Measurements from ENCODE around the gene CCDC159. TPM values are rescaled to one million over a fixed set of nuclear protein-coding genes. Genes with fewer than 3 reads are reported as not detected.
A peak's percentile ranks its signal among the peaks of the same experiment; 100 is the strongest.

The CCDC159 gene
- total and polyA plus RNA-seq, 4 donors: 14.9 to 52.2 (median 39.0) TPM

GRCh38 chr19:11383706-11384048 is 37.4 kb downstream of the CCDC159 start:
- WGBS (ENCODE audit: insufficient coverage): 0% methylated on average over 7 of the region's 9 CpGs
- no peak for DNase-seq (ENCODE audit: low read depth in 4 of 6, low spot score in 6 of 6)
- Histone ChIP-seq H3K36me3 (ENCODE audit: control insufficient read depth, insufficient read depth, low read length) (no peaks in the 10 kb centered on the region), H3K4me3 (ENCODE audit: low read depth, low read length) (peak overlapping the region; percentile 26), H3K9me3 (ENCODE audit: control insufficient read depth, insufficient read depth, low read length) (no peaks in the 10 kb centered on the region), H3K27me3 (ENCODE audit: control insufficient read depth, insufficient read depth, low read length) (peaks cover 32% of the 10 kb centered on the region), H3K27ac (ENCODE audit: low read depth, low read length) (no peak overlapping the region), H3K4me1 (ENCODE audit: control insufficient read depth, insufficient read depth, low read length) (peaks cover 37% of the 10 kb centered on the region)

GRCh38 chr19:11384778-11385129 is 38.4 kb downstream of the CCDC159 start:
- Histone ChIP-seq H3K27me3 (ENCODE audit: control insufficient read depth, insufficient read depth, low read length) (peaks cover 32% of the 10 kb centered on the region), H3K27ac (ENCODE audit: low read depth, low read length) (no peak overlapping the region), H3K4me3 (ENCODE audit: low read depth, low read length) (no peak overlapping the region), H3K9me3 (ENCODE audit: control insufficient read depth, insufficient read depth, low read length) (no peaks in the 10 kb centered on the region), H3K4me1 (ENCODE audit: control insufficient read depth, insufficient read depth, low read length) (peaks cover 37% of the 10 kb centered on the region), H3K36me3 (ENCODE audit: control insufficient read depth, insufficient read depth, low read length) (no peaks in the 10 kb centered on the region)
- no peak for DNase-seq (ENCODE audit: low read depth in 4 of 6, low spot score in 6 of 6)
- 100% methylated on average over 2 of the region's 5 CpGs for WGBS (ENCODE audit: insufficient coverage)

- WGBS (ENCODE audit: insufficient coverage): 88% methylated on average over 11 of the region's 19 CpGs
- Histone ChIP-seq H3K36me3 (ENCODE audit: control insufficient read depth, insufficient read depth, low read length) (no peaks in the 10 kb centered on the region), H3K4me1 (ENCODE audit: control insufficient read depth, insufficient read depth, low read length) (peaks cover 21% of the 10 kb centered on the region), H3K4me3 (ENCODE audit: low read depth, low read length) (no peak overlapping the region), H3K27ac (ENCODE audit: low read depth, low read length) (no peak overlapping the region), H3K9me3 (ENCODE audit: control insufficient read depth, insufficient read depth, low read length) (no peaks in the 10 kb centered on the region), H3K27me3 (ENCODE audit: control insufficient read depth, insufficient read depth, low read length) (peaks cover 21% of the 10 kb centered on the region)
- DNase-seq (ENCODE audit: low read depth in 4 of 6, low spot score in 6 of 6): no peak
Measured at GRCh38 chr19:11387162-11388034, 41.1 kb downstream of the CCDC159 start.

- no peaks in the 10 kb centered on the region for H3K4me1 ChIP-seq (ENCODE audit: control insufficient read depth, insufficient read depth, low read length)
Measured at GRCh38 chr19:11390359-11390758, 44.0 kb downstream of the CCDC159 start.

DNA sequence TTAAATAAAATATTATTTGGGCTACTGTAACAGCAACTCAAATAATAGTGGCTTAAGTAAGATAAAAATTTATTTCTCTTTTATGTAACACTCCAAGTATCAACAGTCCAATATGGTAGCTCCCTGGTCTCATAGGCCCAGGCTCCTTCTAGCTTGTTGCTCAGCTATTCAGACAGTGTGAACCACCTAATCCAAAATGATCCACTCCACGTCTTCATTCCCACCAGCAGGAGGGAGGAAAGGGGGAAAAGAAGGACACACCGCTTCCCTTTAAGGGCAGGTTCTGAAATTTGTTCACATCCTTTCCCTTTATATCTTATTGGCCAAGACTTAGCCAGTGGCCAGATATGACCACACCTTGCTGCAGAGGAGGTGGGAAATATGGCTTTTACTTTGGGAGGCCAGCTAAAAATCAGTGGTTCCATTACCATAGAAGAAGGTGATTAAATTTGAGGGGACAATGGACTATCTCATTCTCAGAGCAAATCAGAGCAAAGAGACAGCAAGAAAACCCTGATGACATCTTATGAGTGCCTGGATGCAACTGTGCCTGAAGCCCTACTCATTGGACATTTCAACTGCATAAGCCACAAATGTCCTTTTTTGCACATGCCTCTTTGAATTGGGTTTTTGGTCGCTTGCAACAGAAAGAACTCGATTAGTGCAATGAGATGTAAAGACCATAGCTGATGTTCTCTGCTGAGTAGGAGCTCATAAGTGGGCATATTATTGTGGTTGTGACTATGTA is 44.8 kb downstream of the CCDC159 start:
- H3K27ac ChIP-seq (ENCODE audit: low read depth, low read length): no peak overlapping the region
- WGBS (ENCODE audit: insufficient coverage): no CpG with 5 or more reads among the region's 4 CpGs
- H3K36me3 ChIP-seq (ENCODE audit: control insufficient read depth, insufficient read depth, low read length): no peaks in the 10 kb centered on the region
- no peaks in the 10 kb centered on the region for H3K27me3 ChIP-seq (ENCODE audit: control insufficient read depth, insufficient read depth, low read length)
- no peak overlapping the region for H3K4me3 ChIP-seq (ENCODE audit: low read depth, low read length)
- DNase-seq (ENCODE audit: low read depth in 4 of 6, low spot score in 6 of 6): no peak
- H3K9me3 ChIP-seq (ENCODE audit: control insufficient read depth, insufficient read depth, low read length): no peaks in the 10 kb centered on the region
- no peaks in the 10 kb centered on the region for H3K4me1 ChIP-seq (ENCODE audit: control insufficient read depth, insufficient read depth, low read length)

More at GRCh38 chr19:11390359-11390758, 44.0 kb downstream of the CCDC159 start:
- no peak for DNase-seq (ENCODE audit: low read depth in 4 of 6, low spot score in 6 of 6)
- no peak overlapping the region for H3K4me3 ChIP-seq (ENCODE audit: low read depth, low read length)
- no CpG with 5 or more reads among the region's 2 CpGs for WGBS (ENCODE audit: insufficient coverage)
- H3K9me3 ChIP-seq (ENCODE audit: control insufficient read depth, insufficient read depth, low read length): no peaks in the 10 kb centered on the region
- H3K36me3 ChIP-seq (ENCODE audit: control insufficient read depth, insufficient read depth, low read length): no peaks in the 10 kb centered on the region
- H3K27me3 ChIP-seq (ENCODE audit: control insufficient read depth, insufficient read depth, low read length): no peaks in the 10 kb centered on the region
- H3K27ac ChIP-seq (ENCODE audit: low read depth, low read length): no peak overlapping the region

GRCh38 chr19:11397089-11397610 is 50.8 kb downstream of the CCDC159 start:
- no peak for DNase-seq (ENCODE audit: low read depth in 4 of 6, low spot score in 6 of 6)
- Histone ChIP-seq H3K4me3 (ENCODE audit: low read depth, low read length) (no peak overlapping the region), H3K36me3 (ENCODE audit: control insufficient read depth, insufficient read depth, low read length) (no peaks in the 10 kb centered on the region), H3K27me3 (ENCODE audit: control insufficient read depth, insufficient read depth, low read length) (no peaks in the 10 kb centered on the region), H3K4me1 (ENCODE audit: control insufficient read depth, insufficient read depth, low read length) (no peaks in the 10 kb centered on the region), H3K27ac (ENCODE audit: low read depth, low read length) (no peak overlapping the region), H3K9me3 (ENCODE audit: control insufficient read depth, insufficient read depth, low read length) (no peaks in the 10 kb centered on the region)
- WGBS (ENCODE audit: insufficient coverage): 72% methylated on average over 22 of the region's 22 CpGs

- no peaks in the 10 kb centered on the region for H3K4me1 ChIP-seq (ENCODE audit: control insufficient read depth, insufficient read depth, low read length)
- DNase-seq (ENCODE audit: low read depth in 4 of 6, low spot score in 6 of 6): no peak
- H3K9me3 ChIP-seq (ENCODE audit: control insufficient read depth, insufficient read depth, low read length): no peaks in the 10 kb centered on the region
- no peaks in the 10 kb centered on the region for H3K36me3 ChIP-seq (ENCODE audit: control insufficient read depth, insufficient read depth, low read length)
- no peak overlapping the region for H3K27ac ChIP-seq (ENCODE audit: low read depth, low read length)
- WGBS (ENCODE audit: insufficient coverage): 94% methylated on average over 8 of the region's 9 CpGs
- H3K4me3 ChIP-seq (ENCODE audit: low read depth, low read length): no peak overlapping the region
- H3K27me3 ChIP-seq (ENCODE audit: control insufficient read depth, insufficient read depth, low read length): no peaks in the 10 kb centered on the region
Measured at GRCh38 chr19:11399667-11400066, 53.3 kb downstream of the CCDC159 start.

GRCh38 chr19:11400798-11401197 is 54.5 kb downstream of the CCDC159 start:
- H3K27ac ChIP-seq (ENCODE audit: low read depth, low read length): no peak overlapping the region
- no CpG with 5 or more reads among the region's 1 CpG for WGBS (ENCODE audit: insufficient coverage)
- H3K27me3 ChIP-seq (ENCODE audit: control insufficient read depth, insufficient read depth, low read length): no peaks in the 10 kb centered on the region
- H3K36me3 ChIP-seq (ENCODE audit: control insufficient read depth, insufficient read depth, low read length): no peaks in the 10 kb centered on the region
- no peak for DNase-seq (ENCODE audit: low read depth in 4 of 6, low spot score in 6 of 6)
- no peaks in the 10 kb centered on the region for H3K4me1 ChIP-seq (ENCODE audit: control insufficient read depth, insufficient read depth, low read length)
- no peaks in the 10 kb centered on the region for H3K9me3 ChIP-seq (ENCODE audit: control insufficient read depth, insufficient read depth, low read length)
- no peak overlapping the region for H3K4me3 ChIP-seq (ENCODE audit: low read depth, low read length)

DNA sequence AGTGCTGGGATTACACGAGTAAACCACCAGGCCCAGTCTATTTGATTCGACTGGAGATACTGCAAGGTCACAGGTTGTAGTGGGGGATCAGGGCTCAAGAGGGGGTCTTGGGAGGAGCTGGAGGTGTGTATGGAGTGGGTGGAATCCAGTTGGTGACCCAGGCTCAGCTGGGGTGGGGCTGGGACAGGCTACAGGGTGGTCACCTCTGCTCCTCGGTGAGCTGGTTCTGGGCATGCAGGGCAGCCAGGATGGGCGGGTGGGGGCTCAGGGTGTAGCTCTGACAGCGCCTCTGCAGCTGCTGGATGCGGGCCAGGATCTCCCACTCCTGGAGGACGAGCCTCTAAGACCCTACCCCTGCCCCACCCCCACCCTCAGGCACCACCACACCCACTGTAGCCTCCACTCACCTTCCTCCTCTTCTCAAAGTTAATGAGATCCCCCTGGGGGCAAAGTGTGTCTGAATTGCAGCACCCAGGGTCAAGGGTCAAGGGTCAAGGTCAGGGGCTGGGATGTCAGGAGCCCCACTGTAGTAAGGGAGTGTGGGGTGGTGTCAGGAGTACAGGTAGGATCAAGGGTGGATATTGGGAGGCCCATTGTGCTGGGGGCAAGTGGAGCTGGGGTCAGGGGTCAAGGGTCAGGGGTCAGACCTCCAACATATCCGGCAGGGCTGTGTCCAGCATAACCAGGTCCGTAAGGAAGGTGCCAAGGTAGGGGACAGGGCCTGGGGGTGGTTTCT is 55.7 kb downstream of the CCDC159 start:
- 88% methylated on average over 6 of the region's 9 CpGs for WGBS (ENCODE audit: insufficient coverage)
- Histone ChIP-seq H3K4me3 (ENCODE audit: low read depth, low read length) (no peak overlapping the region), H3K9me3 (ENCODE audit: control insufficient read depth, insufficient read depth, low read length) (no peaks in the 10 kb centered on the region), H3K4me1 (ENCODE audit: control insufficient read depth, insufficient read depth, low read length) (no peaks in the 10 kb centered on the region), H3K36me3 (ENCODE audit: control insufficient read depth, insufficient read depth, low read length) (no peaks in the 10 kb centered on the region), H3K27me3 (ENCODE audit: control insufficient read depth, insufficient read depth, low read length) (peaks cover 8% of the 10 kb centered on the region), H3K27ac (ENCODE audit: low read depth, low read length) (no peak overlapping the region)
- no peak for DNase-seq (ENCODE audit: low read depth in 4 of 6, low spot score in 6 of 6)
